Natural killer cell (primary cell): ENCODE results near the gene RBM46. TPM values are rescaled to one million over a fixed set of nuclear protein-coding genes. Genes with fewer than 3 reads are reported as not detected.

Experiments
- ATAC-seq, 3 donors: fragments of 150-1000 bp in 2 of 3; fragments of 200-7000 bp in 1 of 3; cut with Tn5 transposase; 1 replicate in 1 of 3; 2 replicates in 2 of 3; pipeline ENCODE4 v1.10.0; 2021; ENCODE audit warnings: mild to moderate bottlenecking in 2 of 3, moderate library complexity in 2 of 3
- DNase-seq, 2 donors: peaks; one replicate each; pipeline versions ENCODE4 v3.0.0 to v3.0.0-alpha.2; 2013 to 2021; ENCODE audit warnings: mixed read lengths in 1 of 2
- H3K27ac ChIP-seq: one replicate; pipeline ENCODE4 v1.5.1; 2013; ENCODE audit warnings: mild to moderate bottlenecking, low read length
- H3K27me3 ChIP-seq: one replicate; pipeline ENCODE4 v1.6.1; 2013; ENCODE audit warnings: low read length; ENCODE audit not compliant: control insufficient read depth, insufficient read depth
- H3K36me3 ChIP-seq: one replicate; pipeline ENCODE4 v1.6.1; 2013; ENCODE audit warnings: low read length; ENCODE audit not compliant: control insufficient read depth, insufficient read depth
- H3K4me1 ChIP-seq: one replicate; pipeline ENCODE4 v1.6.1; 2013; ENCODE audit warnings: low read length; ENCODE audit not compliant: control insufficient read depth, insufficient read depth
- H3K4me3 ChIP-seq: one replicate; pipeline ENCODE4 v1.5.1; 2013; ENCODE audit warnings: low read length
- H3K9me3 ChIP-seq: one replicate; pipeline ENCODE4 v1.6.1; 2013; ENCODE audit warnings: low read length; ENCODE audit not compliant: control insufficient read depth, insufficient read depth
- H3K27ac Mint-ChIP-seq, 2 donors: one replicate each; pipeline ENCODE4 v1.8.0; 2022; ENCODE audit warnings: mild to moderate bottlenecking in 2 of 2, mixed read lengths in 2 of 2, moderate library complexity in 1 of 2
- H3K27me3 Mint-ChIP-seq, 2 donors: one replicate each; pipeline ENCODE4 v1.8.0; 2022; ENCODE audit warnings: low read depth in 2 of 2, mixed read lengths in 2 of 2
- H3K36me3 Mint-ChIP-seq: one replicate; pipeline ENCODE4 v1.8.0; 2022; ENCODE audit warnings: mixed read lengths
- H3K4me1 Mint-ChIP-seq, 2 donors: one replicate each; pipeline ENCODE4 v1.8.0; 2022; ENCODE audit warnings: mixed read lengths in 2 of 2
- H3K4me3 Mint-ChIP-seq: one replicate; pipeline ENCODE4 v1.8.0; 2022; ENCODE audit warnings: mild to moderate bottlenecking, moderate library complexity, mixed read lengths
- H3K9me3 Mint-ChIP-seq, 2 donors: one replicate each; pipeline ENCODE4 v1.8.0; 2022; ENCODE audit warnings: mixed read lengths in 2 of 2
- WGBS: methylation state at CpG from one replicate; pipeline ENCODE4 v1.1.7; 2013; ENCODE audit warnings: missing lambda C conversion rate; ENCODE audit not compliant: insufficient coverage; 5-methylcytosine and 5-hydroxymethylcytosine counted together
- intact Hi-C: fragments of 100-400 bp; cut with micrococcal nuclease; formaldehyde crosslinking; loops from one replicate; pipeline ENCODE4 v1.14.2; 2022
- total RNA-seq, 4 donors: library from RNA; stranded (reverse); fragments of 120-200 nt in 1 of 4; gene quantifications; one replicate each; pipeline versions ENCODE4 v1.2.3 to v1.2.4, GENCODE V29; 2013 to 2022
- TF ChIP-seq, protein P1 (sequence below): fragments of 200-600 bp; IDR thresholded peaks from one replicate; pipeline ENCODE4 v1.8.0; 2022; ENCODE audit warnings: antibody characterized with exemption

The RBM46 gene, protein sequence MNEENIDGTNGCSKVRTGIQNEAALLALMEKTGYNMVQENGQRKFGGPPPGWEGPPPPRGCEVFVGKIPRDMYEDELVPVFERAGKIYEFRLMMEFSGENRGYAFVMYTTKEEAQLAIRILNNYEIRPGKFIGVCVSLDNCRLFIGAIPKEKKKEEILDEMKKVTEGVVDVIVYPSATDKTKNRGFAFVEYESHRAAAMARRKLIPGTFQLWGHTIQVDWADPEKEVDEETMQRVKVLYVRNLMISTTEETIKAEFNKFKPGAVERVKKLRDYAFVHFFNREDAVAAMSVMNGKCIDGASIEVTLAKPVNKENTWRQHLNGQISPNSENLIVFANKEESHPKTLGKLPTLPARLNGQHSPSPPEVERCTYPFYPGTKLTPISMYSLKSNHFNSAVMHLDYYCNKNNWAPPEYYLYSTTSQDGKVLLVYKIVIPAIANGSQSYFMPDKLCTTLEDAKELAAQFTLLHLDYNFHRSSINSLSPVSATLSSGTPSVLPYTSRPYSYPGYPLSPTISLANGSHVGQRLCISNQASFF
- not detected for total RNA-seq
- not detected for total RNA-seq (2013)

DNA sequence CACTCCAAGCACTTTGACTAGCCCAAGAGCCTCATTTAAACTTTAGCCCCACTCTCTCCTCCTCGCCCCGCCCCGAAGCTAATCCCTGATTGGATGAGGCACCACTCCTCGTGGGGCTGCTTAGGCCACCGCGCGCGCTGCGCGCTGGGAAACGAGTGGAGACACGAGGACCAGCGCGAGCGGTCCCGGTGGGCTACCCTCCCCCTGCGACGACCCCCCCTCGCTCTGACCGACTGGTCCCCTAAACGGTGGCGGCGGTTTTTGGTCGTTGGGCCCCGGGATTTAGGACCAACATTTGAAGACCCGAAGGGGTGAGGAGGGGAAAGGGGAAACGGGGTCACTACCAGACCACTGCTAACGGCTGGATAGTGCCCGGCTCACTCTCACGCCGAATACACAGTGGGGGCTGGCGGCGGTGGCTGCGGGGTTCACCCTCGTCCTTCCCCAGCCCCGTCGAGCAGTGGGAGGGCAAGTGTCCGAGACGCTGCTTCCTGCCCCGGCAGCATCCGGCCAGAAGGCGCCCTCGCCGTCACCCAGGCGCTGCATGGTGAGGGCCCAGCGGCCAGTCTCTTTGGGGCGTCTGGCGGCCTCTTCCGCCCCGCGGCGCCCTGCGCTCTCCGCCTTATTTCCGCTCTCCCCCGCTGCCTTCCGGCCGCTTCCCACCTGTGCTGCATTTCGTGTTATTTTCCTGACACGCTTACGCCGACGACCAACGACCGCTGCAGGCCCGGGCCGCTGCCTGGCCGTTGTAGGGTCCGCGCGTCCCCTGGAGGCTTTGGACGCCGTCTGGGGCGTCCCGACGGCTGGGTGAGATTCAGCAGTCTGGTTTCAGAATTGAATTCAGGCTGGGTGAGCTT lies at the start of gene RBM46:
Gene RBM46, plus strand, starts transcription at position 147 of the 857 bp plus-strand sequence. CDS start 15,481 bp downstream, outside the sequence.
- TF ChIP-seq, protein P1, sequence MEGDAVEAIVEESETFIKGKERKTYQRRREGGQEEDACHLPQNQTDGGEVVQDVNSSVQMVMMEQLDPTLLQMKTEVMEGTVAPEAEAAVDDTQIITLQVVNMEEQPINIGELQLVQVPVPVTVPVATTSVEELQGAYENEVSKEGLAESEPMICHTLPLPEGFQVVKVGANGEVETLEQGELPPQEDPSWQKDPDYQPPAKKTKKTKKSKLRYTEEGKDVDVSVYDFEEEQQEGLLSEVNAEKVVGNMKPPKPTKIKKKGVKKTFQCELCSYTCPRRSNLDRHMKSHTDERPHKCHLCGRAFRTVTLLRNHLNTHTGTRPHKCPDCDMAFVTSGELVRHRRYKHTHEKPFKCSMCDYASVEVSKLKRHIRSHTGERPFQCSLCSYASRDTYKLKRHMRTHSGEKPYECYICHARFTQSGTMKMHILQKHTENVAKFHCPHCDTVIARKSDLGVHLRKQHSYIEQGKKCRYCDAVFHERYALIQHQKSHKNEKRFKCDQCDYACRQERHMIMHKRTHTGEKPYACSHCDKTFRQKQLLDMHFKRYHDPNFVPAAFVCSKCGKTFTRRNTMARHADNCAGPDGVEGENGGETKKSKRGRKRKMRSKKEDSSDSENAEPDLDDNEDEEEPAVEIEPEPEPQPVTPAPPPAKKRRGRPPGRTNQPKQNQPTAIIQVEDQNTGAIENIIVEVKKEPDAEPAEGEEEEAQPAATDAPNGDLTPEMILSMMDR = no peak
- no peaks in the 10 kb centered on the region for H3K4me1 Mint-ChIP-seq
- H3K36me3 ChIP-seq = no peaks in the 10 kb centered on the region
- no peaks in the 10 kb centered on the region for H3K27me3 ChIP-seq
- no peak within 1 kb of the TSS for H3K4me3 Mint-ChIP-seq
- H3K27ac ChIP-seq = no peak within 1 kb of the TSS
- H3K4me3 ChIP-seq = no peak within 1 kb of the TSS
- peaks cover 0 to 10% of the 10 kb centered on the region in 2 donors for H3K27me3 Mint-ChIP-seq
- H3K4me1 ChIP-seq = no peaks in the 10 kb centered on the region
- intact Hi-C loops = no loop called here
- no peak within 1 kb of the TSS for H3K27ac Mint-ChIP-seq
- DNase-seq (no peak), ATAC-seq (no peak)
- H3K36me3 Mint-ChIP-seq = no peaks in the 10 kb centered on the region
- peaks cover 4 to 7% of the 10 kb centered on the region in 2 donors for H3K9me3 Mint-ChIP-seq
- 82% methylated on average over 76 of the region's 76 CpGs for WGBS
- no peaks in the 10 kb centered on the region for H3K9me3 ChIP-seq

DNA sequence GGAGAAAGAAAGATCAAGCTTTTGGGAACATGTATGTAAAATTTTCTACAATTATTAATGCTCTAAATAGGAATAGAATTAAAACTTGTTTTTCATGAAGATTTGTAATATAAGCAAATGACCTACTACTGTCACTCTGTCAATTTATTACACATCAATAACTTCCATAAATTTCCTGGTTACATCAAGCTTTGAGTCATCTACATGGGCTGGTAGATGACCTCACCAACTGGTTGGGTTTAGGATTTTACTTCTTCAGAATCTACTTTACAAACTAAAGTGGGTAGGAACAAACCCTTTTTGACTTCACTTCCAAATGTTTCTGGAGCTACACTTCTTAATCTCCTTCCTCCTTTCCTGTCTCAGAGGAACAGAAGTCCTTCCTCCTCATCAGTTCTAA lies 49.3 kb upstream of the RBM46 start:
- H3K4me3 Mint-ChIP-seq = no peak overlapping the region
- Histone ChIP-seq H3K27ac (no peak overlapping the region), H3K4me3 (no peak overlapping the region), H3K4me1 (no peaks in the 10 kb centered on the region), H3K9me3 (no peaks in the 10 kb centered on the region), H3K27me3 (no peaks in the 10 kb centered on the region), H3K36me3 (no peaks in the 10 kb centered on the region)
- intact Hi-C loops = no loop called here
- H3K27ac Mint-ChIP-seq = no peak overlapping the region
- peaks cover 2 to 4% of the 10 kb centered on the region in 2 donors for H3K9me3 Mint-ChIP-seq
- H3K4me1 Mint-ChIP-seq = no peaks in the 10 kb centered on the region
- DNase-seq = no peak
- TF ChIP-seq, protein P1 = no peak
- ATAC-seq = no peak
- H3K36me3 Mint-ChIP-seq = no peaks in the 10 kb centered on the region
- peaks cover 0 to 4% of the 10 kb centered on the region in 2 donors for H3K27me3 Mint-ChIP-seq

DNA sequence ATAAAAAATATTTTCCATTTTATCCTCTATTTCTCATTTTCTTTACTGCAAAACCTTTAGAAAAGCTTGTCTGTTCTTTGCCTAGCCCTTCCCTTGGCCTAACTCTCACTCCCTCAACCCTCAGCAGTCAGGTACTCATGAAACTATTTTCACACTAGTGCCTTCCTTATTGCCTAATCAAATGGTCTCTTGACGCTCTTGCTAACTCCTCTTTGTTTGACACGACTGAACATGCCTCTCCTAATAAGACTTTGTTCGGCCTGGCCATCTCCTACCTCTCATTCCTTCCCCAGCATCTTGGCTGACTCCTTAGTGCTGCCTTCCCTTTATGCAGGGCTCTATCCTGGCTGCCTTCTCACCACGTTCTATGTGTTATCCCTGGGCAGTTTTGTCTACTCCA lies 48.4 kb upstream of the RBM46 start:
- no peak overlapping the region for H3K27ac ChIP-seq
- H3K4me3 ChIP-seq = no peak overlapping the region
- Mint-ChIP-seq H3K4me1 (no peaks in the 10 kb centered on the region), H3K27me3 (peaks cover 0 to 4% of the 10 kb centered on the region in 2 donors), H3K4me3 (no peak overlapping the region), H3K36me3 (no peaks in the 10 kb centered on the region), H3K9me3 (peaks cover 2 to 4% of the 10 kb centered on the region in 2 donors), H3K27ac (no peak overlapping the region)
- DNase-seq (no peak), ATAC-seq (no peak)
- WGBS = 80% methylated on average over 4 of the region's 4 CpGs
- H3K27me3 ChIP-seq = no peaks in the 10 kb centered on the region
- intact Hi-C loops = no loop called here
- H3K4me1 ChIP-seq = no peaks in the 10 kb centered on the region
- TF ChIP-seq, protein P1 = no peak
- no peaks in the 10 kb centered on the region for H3K36me3 ChIP-seq
- H3K9me3 ChIP-seq = no peaks in the 10 kb centered on the region
